GM18870 (cell line): ENCODE results near the gene PKN2.
"Not testable (repeated sequence)": the region's sequence is repeated elsewhere in the genome, so short reads cannot be mapped to it uniquely, and the experiment has no call there.

Experiments used
- ATAC-seq: cut with Tn5 transposase; IDR thresholded peaks from one replicate; pipeline ENCODE4 v1.9.1; 2021; ENCODE audit warnings: moderate library complexity; ENCODE audit not compliant: unreplicated experiment

PKN2 gene

DNA sequence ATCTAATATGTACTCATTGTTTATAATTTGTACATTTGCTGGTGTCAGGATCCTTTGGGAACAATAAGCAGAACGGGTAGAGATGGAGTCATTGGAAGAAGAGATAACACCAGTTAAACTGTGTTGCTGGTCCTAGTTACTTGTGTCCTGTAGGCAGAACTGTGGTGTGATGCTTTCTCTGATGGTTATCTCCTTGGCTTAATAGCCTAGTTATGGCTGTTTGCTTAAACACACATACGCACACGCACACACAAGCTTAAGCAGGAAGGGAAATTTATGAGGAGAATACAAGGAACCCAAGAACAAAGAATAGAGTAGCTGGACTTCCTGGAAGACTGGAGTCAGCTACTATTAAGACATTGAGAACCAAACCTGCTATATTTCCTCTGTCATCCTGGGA is 5.7 kb upstream of the PKN2 start:
- ATAC-seq = no peak

DNA sequence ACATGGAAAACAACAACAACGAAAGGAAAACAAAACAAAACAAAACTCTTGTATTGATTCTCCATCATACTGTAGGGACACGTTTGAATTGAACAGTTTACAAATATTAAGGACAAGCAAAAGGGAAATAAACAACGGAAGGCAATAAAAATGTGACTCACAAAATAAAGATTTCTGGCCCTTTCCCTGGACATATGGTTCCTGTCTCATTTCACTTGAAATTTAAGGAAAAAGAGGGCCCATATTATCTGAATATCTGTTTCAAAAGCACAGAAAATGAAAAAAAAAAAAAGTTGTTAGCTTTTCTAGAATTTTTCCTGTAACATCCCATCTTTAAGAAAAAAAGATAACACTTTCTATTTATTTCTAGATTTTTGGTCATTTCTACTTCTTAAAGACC is 3.6 kb upstream of the PKN2 start:
- ATAC-seq = no peak

DNA sequence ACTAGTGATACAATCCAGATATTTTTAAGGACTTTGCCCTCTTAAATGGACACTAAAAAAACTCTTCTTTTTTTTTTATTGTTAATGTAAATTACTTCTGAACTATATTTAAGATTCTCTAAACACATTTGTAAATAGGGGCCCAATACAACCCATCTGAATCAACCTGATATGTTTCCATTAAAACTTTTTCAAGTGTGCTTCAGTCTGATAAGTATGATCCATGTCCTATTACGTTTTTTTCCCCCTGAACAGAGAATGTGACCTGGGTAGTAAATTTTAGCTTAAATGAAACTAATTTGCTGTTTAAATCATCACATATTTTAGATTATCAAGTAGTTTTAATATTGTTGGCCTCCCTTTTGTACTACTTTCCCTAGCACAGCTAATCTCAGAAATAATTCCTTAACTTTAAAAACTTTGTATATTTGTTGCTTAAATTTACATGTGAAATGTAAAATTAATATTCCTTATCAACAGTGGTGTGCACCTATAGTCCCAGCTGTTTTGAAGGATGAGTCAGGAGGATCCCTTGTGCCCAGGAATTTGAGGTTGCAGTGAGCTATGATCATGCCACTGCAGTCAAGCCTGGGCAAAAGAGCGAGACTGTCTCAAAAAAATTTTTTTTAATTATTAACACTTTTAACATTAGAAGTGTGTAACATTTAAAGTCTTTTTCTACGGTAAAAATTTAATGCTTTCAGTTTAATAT is 3.0 kb upstream of the PKN2 start:
- ATAC-seq = no peak

DNA sequence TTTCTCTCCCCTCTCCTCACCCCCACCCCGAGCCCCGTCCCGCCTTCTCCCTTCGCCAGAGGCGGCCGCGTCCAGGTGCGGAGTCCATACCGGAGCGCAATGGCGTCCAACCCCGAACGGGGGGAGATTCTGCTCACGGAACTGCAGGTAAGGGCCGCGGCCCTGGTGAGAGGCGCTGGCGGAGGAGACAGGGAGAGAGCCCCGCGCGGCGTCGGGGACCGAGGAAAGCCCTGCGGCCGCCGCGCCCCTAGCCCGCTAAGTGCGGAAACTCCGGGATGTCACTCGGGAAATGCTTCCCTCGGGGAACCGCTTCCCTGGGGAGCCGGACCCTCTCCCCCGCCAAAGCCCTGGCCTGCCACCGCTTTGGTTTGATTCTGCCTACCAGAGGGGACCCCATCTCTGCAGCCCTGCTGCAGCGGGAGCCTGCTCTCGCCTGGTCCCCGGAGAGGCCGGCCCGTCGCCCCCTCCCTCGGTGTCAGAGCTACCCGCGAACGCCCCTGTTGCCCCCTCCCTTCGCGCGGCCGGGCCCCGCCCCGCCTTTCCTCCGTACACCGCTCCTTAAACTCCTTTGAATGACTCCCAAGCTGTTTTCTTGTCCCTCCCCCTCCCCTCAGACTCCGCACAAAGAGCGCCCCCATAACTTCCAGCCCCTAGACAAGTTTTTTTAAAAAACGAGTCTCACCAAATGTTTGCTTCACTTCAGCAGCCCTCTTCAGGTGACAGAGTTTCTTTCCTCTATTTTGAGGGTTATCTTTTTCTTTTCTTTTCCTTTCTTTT is 597 bp downstream of the PKN2 start:
- peak; percentile 33 for ATAC-seq

DNA sequence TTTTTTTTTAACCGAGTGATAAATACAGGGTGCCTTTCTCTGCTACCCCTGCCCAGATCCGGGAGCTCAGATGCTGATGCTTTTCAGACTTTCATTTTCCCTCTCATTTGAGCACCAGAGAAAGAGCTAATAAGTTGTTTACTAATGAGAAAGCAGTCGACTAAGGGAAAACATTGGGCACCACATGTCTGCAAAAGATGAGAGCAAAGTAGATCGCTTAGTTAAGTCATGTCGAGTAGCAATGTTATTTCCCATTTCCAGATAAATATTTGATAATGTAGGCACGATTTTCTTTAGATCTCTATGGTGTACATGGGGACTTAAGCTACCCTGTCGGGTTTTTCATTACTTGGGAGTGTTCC is 1.2 kb downstream of the PKN2 start:
- peak; percentile 15 for ATAC-seq

DNA sequence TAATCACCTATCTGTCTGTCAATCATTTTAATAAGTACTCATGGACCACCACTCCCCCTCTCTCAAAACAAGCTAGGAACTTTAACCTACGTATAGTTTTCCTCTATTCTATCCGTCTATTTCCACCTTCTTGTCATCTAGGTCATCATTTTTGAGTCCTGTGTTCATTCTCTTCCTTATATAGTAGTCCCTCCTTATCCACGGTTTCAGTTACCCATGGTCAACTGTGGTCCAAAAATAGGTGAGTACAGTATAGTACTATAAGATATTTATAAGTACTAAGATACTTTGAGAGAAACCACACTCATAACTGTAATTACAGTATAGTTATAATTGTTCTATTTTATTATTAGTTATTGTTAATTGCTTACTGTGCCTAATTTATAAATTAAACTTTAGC is 7.5 kb downstream of the PKN2 start:
- ATAC-seq = no peak

DNA sequence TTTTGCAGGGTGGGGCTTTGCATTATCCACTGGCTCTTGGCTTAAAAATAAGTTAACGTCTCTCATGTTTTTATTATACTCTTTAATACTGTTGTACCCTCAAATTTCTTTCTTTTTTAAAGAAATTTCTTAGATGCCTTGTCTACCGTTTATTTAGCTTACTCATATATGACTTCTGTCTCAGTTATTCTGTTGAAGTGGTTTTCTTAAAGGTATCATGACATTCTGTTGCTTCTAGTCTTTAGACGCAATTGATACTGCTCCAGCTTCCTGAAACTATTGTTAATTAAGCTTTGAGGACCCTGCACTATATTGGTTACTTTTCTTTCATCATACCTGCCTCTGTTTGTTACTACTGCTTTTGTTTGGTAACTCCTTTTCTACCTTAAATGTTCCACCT is 11.7 kb downstream of the PKN2 start:
- ATAC-seq = no peak

DNA sequence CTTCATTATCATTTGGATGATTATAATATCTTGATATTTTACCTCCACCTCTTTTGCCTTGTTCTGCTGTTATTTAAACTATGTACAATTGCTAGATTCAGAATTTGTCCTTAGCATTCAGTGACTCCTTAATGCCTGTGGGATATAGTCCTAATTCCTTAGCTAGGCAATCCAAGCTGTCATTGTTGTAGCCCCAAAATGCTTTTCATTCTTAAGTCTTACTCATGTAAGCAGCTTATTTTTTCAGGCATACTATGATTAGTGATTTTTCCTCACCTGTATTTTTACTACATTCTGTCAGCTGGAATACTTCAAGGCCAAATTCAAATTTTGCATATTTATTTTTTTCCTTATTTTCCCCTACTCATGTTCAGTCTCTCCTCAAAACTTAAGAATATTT is 13.4 kb downstream of the PKN2 start:
- no peak for ATAC-seq

DNA sequence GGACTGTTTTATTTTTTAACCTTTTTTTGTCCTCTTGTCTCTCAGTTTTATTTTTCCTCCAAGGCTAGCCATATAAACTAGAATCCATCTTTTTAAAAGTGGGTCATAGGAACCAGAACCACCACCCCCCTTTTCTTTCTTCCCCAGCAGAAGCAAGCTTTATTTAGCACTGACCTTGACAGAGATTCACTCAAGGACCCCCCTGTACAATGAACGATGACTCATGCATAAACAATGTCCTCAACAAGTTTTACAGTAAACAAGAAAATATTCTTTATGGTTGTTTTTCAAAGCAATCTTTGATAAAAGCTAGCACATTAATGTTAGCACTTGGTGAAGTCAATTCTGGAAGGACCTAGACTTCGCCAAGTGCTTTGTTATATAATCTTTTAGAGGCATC is 14.1 kb downstream of the PKN2 start:
- no peak for ATAC-seq

DNA sequence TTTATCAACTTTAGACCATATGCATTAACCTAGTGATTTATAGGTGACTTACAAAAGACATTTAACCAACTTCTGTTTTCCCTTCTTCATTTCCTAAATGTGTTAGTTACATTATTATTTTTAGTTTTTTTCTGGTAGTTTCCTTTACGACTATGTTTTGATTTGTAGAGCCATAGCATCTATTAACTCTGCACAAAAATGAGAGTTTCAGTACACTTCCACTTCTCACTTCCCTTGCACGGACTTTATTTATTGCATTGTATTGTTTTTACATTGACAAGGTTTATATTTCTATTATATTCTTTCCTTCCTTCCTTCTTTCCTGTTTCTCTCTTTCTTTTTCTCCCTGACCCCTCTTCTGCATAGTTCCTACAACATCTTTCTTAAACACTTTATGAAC is 14.7 kb downstream of the PKN2 start:
- no peak for ATAC-seq

DNA sequence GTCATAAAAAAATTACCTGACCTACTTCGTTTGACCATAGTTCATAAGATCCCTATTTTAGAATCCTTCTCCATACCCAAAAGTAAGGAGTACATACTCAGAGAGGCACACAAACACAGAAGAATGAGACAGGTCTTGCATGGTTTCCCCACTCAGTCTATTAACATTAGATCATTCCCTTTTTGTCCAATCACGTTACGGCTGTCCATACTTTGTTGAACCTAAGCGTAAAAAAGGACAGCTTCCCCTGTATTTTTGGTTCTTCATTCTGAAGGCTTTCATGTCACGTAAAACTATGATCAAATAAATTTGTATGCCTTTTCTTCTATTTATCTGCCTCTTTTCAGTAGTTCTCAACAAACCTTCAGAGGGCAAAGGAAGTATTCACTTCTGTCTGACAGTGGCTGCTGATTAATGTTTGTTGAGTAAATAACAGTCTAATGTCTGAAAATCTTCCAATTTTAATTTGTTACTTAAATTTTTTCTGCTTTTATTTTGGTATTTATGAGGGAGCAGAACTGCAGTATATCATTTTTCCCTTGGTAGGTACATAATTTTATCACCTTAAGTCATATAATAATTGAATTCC is 16.4 kb downstream of the PKN2 start:
- no peak for ATAC-seq

DNA sequence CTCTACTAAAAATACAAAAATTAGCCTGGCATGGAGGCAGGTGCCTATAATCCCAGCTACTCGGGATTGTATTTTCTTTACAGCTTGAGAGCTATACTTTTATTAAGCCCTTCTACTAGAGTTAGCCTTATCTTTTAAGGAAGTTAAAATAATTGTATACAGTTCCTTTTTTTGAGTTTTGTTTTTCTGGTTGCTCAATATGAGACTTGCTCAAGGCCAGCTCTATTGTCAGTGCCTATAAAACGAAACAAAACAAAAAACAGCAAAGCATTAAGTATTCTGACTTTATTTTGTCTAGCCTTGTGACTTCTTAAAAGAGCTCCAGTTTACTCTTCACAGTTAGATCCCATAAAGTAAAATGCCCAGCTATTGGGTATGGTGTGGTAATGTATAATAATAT is 17.2 kb downstream of the PKN2 start:
- ATAC-seq = peak; percentile 75

DNA sequence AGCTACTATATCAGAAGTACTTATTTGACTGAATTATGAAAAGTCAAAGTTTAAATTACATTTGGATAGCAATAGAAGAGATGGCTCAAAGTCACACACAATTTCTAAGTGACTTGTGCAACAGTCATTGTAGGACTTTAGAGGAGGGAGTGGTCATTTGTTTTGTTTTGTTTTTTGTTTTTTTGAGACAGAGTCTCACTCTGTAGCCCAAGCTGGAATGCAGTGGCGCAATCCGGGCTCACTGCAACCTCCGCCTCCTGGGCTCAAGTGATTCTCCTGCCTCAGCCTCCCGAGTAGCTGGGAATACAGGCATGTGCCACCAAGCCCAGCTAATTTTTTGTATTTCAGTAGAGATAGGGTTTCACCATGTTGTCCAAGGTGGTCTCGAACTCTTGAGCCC is 17.7 kb downstream of the PKN2 start:
- ATAC-seq = not testable (repeated sequence)

DNA sequence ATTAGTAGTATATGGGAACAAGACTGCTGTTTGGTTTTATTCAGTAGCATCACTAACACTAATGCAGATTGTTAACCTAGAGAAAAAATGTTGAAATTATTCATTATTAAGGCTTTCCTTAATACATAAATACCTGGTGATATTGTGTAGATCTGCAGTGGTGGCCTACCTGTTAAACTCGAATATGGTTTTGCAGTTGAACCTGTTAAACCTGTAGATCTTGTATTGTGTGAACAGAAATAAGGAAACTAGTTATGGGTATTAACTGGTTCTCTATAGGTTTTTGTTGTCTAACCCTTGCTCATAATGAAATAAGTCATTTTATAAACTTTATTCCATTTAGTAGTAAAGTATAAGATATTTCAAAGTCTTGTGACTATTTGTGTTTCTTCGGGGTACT is 23.9 kb downstream of the PKN2 start:
- no peak for ATAC-seq

DNA sequence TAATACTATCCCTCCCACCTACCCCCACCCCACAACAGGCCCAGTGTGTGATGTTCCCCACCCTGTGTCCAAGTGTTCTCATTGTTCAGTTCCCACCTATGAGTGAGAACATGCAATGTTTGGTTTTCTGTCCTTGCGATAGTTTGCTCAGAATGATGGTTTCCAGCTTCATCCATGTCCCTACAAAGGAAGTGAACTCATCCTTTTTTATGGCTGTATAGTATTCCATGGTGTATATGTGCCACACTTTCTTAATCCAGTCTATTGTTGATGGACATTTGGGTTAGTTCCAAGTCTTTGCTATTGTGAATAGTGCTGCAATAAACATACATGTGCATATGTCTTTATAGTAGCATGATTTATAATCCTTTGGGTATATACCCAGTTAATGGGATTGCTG is 28.8 kb downstream of the PKN2 start:
- not testable (repeated sequence) for ATAC-seq

DNA sequence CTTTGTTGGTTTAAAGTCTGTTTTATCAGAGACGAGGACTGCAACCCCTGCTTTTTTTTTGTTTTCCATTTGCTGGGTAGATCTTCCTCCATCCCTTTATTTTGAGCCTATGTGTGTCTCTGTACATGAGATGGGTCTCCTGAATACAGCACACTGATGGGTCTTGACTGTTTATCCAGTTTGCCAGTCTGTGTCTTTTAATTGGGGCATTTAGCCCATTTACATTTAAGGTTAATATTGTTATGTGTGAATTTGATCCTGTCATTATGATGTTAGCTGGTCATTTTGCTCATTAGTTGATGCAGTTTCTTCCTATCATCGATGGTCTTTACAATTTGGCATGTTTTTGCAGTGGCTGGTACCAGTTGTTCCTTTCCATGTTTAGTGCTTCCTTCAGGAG is 32.5 kb downstream of the PKN2 start:
- not testable (repeated sequence) for ATAC-seq

DNA sequence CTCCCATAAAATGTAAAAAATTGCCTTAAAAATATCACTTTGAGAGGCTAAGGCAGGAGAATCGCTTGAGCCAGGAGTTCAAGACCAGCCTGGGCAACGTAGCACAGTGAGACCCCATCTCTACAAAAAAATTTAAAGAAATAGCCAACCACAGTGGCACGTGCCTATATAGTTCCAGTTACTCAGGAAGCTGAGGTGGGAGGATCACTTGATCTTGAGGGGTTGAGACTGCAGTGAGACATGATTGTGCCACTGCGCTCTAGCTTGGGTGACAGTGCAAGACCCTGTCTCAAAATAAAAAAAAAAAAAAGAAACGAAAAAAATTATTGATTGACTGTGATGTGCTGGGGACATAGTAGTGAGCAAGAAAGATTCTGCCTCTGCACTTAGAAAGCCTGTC is 38.4 kb downstream of the PKN2 start:
- no peak for ATAC-seq

DNA sequence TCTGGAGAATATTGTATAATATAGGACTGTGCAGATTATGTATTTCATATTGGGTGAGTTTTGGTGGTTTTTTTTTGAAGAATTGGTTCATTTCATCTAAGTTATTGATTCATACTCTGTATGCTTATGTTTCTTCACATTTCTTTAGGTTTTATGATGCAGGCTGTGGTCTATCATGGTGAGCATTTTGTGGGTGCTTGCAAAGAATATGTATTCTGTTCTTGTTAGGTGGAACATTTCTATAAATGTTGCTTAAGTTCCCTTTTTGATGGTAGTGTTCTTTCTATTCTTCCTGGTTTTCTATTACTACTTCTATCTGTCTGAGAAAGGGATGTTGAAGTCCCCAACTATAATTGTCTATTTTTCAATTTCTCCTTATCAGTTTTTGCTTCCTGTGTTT is 42.6 kb downstream of the PKN2 start:
- ATAC-seq = no peak

DNA sequence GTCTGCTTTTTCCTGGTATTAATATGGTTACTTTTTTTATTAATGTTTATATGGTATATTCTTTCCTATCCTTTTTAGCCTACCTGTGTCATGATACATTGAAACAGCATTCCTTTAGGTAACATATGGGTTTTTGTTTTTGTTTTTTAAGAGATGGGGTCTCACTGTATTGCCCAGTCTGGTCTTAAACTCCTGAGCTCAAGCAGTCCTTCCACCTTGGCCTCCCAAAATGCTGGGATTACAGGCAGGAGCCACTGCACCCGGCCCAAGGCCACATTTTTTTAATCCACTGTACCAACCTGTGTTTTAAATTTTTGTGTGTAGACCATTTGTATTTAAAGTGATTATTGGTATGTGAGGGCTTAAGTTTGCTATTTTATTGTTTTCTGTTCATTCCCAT is 43.1 kb downstream of the PKN2 start:
- no peak for ATAC-seq

DNA sequence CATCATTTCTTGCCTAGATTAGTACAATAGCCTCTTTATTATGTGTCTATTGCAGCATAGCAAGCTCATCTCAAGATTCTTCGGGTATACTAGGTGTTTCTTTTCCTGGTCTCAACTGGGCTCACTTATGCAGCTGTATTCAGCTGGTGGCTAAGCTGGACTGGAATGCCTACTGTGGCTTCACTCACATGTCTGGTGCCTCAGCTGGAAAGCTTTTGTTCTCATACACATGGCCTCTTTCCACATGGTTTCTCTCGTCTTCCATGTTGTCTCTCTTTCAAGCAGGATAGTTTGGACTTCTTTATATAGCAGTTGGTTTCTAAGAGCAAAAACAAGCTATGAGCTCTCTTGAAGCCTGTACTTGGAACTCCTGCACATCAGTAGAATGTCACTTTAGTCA is 45.2 kb downstream of the PKN2 start:
- ATAC-seq = no peak

DNA sequence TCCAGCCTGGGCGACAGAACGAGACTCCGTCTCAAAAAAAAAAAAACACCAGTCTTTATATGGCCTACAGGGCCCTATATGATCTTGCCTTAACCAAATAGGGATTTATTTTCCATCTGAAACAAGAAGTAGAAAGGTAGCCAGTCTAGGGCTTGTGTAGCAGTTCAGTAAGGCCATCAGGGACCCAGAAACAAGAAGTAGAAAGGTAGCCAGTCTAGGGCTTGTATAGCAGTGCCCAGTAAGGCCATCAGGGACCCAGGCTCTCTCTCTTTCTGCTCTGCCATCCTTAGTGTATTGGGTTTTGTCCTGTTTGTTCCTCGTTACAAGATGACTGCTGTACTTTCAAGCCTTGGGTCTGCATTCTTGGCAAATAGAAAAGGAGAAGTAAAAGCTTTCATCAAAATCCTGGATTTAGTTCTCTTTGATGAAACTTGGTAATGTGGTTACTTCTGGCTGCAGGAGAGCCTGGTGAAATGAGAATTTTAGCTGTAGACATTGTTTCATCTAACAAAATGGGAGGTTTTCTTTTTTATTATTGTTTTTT is 46.1 kb downstream of the PKN2 start:
- ATAC-seq = no peak

DNA sequence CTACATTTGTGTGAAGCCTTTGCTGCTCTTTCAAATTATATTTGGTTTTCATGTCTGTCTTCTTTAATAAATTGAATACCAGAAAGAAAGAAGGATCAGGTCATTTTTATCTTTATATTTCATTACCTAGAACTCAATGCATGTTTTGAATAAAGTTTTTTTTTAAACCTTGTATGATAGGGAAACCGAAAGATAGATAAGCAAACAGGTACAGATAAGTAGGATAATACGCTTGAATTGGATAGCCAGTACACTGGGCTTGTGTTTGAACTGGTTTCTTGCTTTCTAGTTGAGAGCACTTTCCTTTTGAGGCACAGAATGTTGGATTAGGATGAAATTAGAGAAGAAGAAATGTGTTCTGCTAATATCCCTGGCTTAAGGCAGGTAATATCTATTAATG is 46.9 kb downstream of the PKN2 start:
- ATAC-seq = no peak
